ENCODE data around the gene ITK. TPM values are rescaled to one million over a fixed set of nuclear protein-coding genes. Genes with fewer than 3 reads are reported as not detected.

Gene ITK
- total and polyA plus RNA-seq, 2 donors (not counting 3 experiments of a cell fraction or from before 2014, with no cell fraction given), result not detected

GRCh38 chr5:157182143-157182757 lies 1.6 kb downstream of the ITK start:
- Histone ChIP-seq H3K79me2 (ENCODE audit: control insufficient read depth, insufficient read depth, low read length) (no peaks in the 10 kb centered on the region), H3K4me2 (ENCODE audit: insufficient read depth, low read length) (no peak overlapping the region), H3K4me1 (ENCODE audit: control insufficient read depth, extremely low read depth, insufficient read depth, low read length) (no peaks in the 10 kb centered on the region), H3K9me3 (replicated peaks; ENCODE audit: control insufficient read depth, insufficient read depth, low read length) (no peaks in the 10 kb centered on the region), H3K27ac (ENCODE audit: insufficient read depth, low read depth, low read length) (no peak overlapping the region), H3K27me3 (ENCODE audit: control insufficient read depth in 2 of 2, insufficient read depth in 2 of 2, low read length in 2 of 2) (no peaks in the 10 kb centered on the region), H2AFZ (ENCODE audit: low read depth, low read length) (no peak overlapping the region), H3K9me1 (replicated peaks; ENCODE audit: control insufficient read depth, extremely low read depth, insufficient read depth, low read length) (no peaks in the 10 kb centered on the region), H4K20me1 (replicated peaks; ENCODE audit: control insufficient read depth, extremely low read depth, insufficient read depth, low read length) (no peaks in the 10 kb centered on the region), H3K36me3 (ENCODE audit: control insufficient read depth in 2 of 2, extremely low read depth in 1 of 2, insufficient read depth in 2 of 2, low read length in 2 of 2) (no peaks in the 10 kb centered on the region), H3K9ac (replicated peaks; ENCODE audit: extremely low read depth, insufficient read depth, low read length) (no peak overlapping the region), H3K4me3 (replicated peaks in 1 of 3; ENCODE audit: insufficient read depth in 1 of 3, low read depth in 1 of 3, low read length in 3 of 3) (no peak overlapping the region)
- ChIA-PET CTCF (no interaction called here), POLR2A (no interaction called here)
- FAIRE-seq (no peak), DNase-seq (ENCODE audit: low read depth, low spot score) (no peak)
- intact Hi-C loops (cut with micrococcal nuclease) (no loop called here), dilution Hi-C loops (cut with MboI; ENCODE audit: extremely low pct_ligation_motif_present, low sequenced_read_pairs) (no loop called here)
- TF ChIP-seq POLR2A (IDR thresholded peaks at IDR 0.05; ENCODE audit: low read depth, low read length) (no peak), POLR2AphosphoS5 (IDR thresholded peaks at IDR 0.05; ENCODE audit: insufficient read depth, low read depth, low read length) (no peak), GATA2 (IDR thresholded peaks at IDR 0.05; ENCODE audit: insufficient read depth, insufficient read length, low read depth, low read length) (no peak), JUN (IDR thresholded peaks at IDR 0.05; ENCODE audit: borderline replicate concordance, insufficient read depth, insufficient read length, low read depth) (no peak), CTCF (IDR thresholded peaks at IDR 0.05; ENCODE audit: extremely low read depth in 1 of 2, insufficient read depth in 1 of 2, low read depth in 1 of 2, low read length in 2 of 2) (no peak), EZH2 (IDR thresholded peaks at IDR 0.05; ENCODE audit: borderline replicate concordance, low read depth, low read length, severe bottlenecking) (no peak), FOS (IDR thresholded peaks at IDR 0.05; ENCODE audit: borderline replicate concordance, insufficient read depth, low read length) (no peak), MAX (IDR thresholded peaks at IDR 0.05; ENCODE audit: insufficient read depth, insufficient read length) (no peak), MYC (IDR thresholded peaks at IDR 0.05; ENCODE audit: low read depth, low read length) (no peak)
- BruUV-seq (replicated peaks), result no TSS peak

Measured in endothelial cell of umbilical vein (primary cell).